ENCODE results near the gene PARP14. TPM values are rescaled to one million over a fixed set of nuclear protein-coding genes. Genes with fewer than 3 reads are reported as not detected.

The PARP14 gene
- total and polyA plus RNA-seq, 10 of the 15 experiments (the other 5 are each of a cell fraction or from before 2014, with no cell fraction given) = 21.6 to 189 (median 92.7) TPM

DNA sequence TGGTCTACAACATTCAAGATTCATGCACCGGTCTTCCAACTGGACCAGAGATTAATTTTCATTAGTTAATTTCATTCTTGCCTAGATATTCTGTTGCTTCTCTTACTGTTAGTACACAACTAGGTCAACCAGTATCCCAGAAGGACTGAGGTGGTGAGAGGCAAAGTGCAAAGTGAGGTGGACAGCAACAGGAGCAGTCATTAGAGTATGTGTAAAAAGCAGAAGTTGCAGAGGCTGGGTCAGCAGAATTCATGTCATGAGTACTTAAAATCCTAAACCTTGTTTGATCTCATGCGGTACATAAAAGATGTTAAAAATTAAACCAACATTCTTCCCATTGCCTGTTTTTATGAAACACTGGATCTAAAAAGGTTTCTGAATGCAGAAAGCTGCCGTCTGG, 46.7 kb downstream of the PARP14 start:
- CTCF ChIA-PET = no interaction called here
- intact Hi-C loops (cut with micrococcal nuclease; ENCODE audit: unreplicated experiment) (no loop called here), in situ Hi-C loops (cut with MboI) (no loop called here)
- SMC1A ChIA-PET (ENCODE audit: uncharacterized antibody, unreplicated experiment) = no interaction called here
- POLR2A ChIA-PET = no interaction called here
- 99% methylated on average over 3 of the region's 3 CpGs for WGBS (ENCODE audit: insufficient coverage, insufficient replicate concordance, low lambda C conversion rate, missing lambda C conversion rate)
- ATAC-seq (peak; percentile 32; the same call in 1 of the 3 replicates), FAIRE-seq (no peak), DNase-seq (ENCODE audit: low read depth, low spot score) (no peak)
- no peaks in the 10 kb centered on the region for H3K4me1 ChIP-seq (ENCODE audit: control insufficient read depth, insufficient read depth, low read length)
- H3K36me3 ChIP-seq (ENCODE audit: control insufficient read depth in 2 of 2, insufficient read depth in 2 of 2, low read length in 1 of 2) = peaks cover 0 to 14% of the 10 kb centered on the region in 2 experiments; a peak in 3 of 4 replicates
- H3K9me3 ChIP-seq (replicated peaks; ENCODE audit: control insufficient read depth, insufficient read depth, low read length) = no peaks in the 10 kb centered on the region; the same call in 2 of the 3 replicates
- no peak overlapping the region for H3K9ac ChIP-seq (ENCODE audit: control insufficient read depth, insufficient read depth, low read length)
- H3K4me3 ChIP-seq = no peak overlapping the region
- H3K27me3 ChIP-seq (replicated peaks in 1 of 2; ENCODE audit: control insufficient read depth in 2 of 2, insufficient read depth in 2 of 2, low read length in 1 of 2) = no peaks in the 10 kb centered on the region
- H3K27ac ChIP-seq (ENCODE audit: control insufficient read depth, insufficient read depth) = no peak overlapping the region
- RAD21 ChIA-PET (ENCODE audit: unreplicated experiment) = no interaction called here
- H2AFZ ChIP-seq (ENCODE audit: control insufficient read depth, low read depth, low read length) = no peak overlapping the region
- no peak overlapping the region for H3K4me2 ChIP-seq (ENCODE audit: control insufficient read depth, insufficient read depth)
- TF ChIP-seq SIN3A (IDR thresholded peaks at IDR 0.05; ENCODE audit: low read depth, low read length) = no peak
- no peak for TF ChIP-seq RCOR1 (conservative IDR thresholded peaks at IDR 0.05; ENCODE audit: low read depth, low read length)
- no peak for TF ChIP-seq NFYB (IDR thresholded peaks at IDR 0.05; ENCODE audit: insufficient read depth, low read depth, low read length)
- TF ChIP-seq ZBED1 (IDR thresholded peaks at IDR 0.05; ENCODE audit: borderline replicate concordance) = no peak
- TF ChIP-seq RB1 (IDR thresholded peaks at IDR 0.05; ENCODE audit: borderline replicate concordance) = no peak
- no peak for TF ChIP-seq NR2F1 (conservative IDR thresholded peaks at IDR 0.05)
- TF ChIP-seq SREBF1 (IDR thresholded peaks at IDR 0.05; ENCODE audit: low read length) = no peak
- H3K79me2 ChIP-seq (ENCODE audit: control insufficient read depth, insufficient read depth, low read length) = no peaks in the 10 kb centered on the region
- H4K20me1 ChIP-seq (ENCODE audit: control insufficient read depth, insufficient read depth) = no peaks in the 10 kb centered on the region
- no TSS peak for BruUV-seq (replicated peaks)

DNA sequence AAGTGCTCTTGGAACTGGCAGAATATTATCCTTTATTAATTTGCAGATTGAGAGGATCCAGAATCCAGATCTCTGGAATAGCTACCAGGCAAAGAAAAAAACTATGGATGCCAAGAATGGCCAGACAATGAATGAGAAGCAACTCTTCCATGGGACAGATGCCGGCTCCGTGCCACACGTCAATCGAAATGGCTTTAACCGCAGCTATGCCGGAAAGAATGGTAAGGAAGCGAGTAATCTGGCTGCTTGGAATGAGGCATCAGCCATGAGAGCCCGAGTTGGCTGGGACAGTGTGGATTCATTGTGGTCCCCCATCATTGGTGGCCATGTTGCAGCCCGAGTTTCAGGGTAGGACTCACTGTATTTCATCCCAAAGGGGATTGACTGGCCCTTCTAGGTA, 47.1 kb downstream of the PARP14 start:
- intact Hi-C loops (cut with micrococcal nuclease; ENCODE audit: unreplicated experiment) = no loop called here
- no peak for ATAC-seq
- CTCF ChIA-PET = no interaction called here
- TF ChIP-seq HDAC2 (IDR thresholded peaks at IDR 0.05) = no peak
- TF ChIP-seq RAD21 (IDR thresholded peaks at IDR 0.05; ENCODE audit: insufficient read depth, low read depth, low read length) = no peak
- no peak for TF ChIP-seq YY1 (IDR thresholded peaks at IDR 0.05; ENCODE audit: low read depth, low read length)
- no peak for TF ChIP-seq USF1 (IDR thresholded peaks at IDR 0.05; ENCODE audit: borderline replicate concordance, extremely low read length, insufficient read depth, low read depth, low read length)
- TF ChIP-seq, protein P1, sequence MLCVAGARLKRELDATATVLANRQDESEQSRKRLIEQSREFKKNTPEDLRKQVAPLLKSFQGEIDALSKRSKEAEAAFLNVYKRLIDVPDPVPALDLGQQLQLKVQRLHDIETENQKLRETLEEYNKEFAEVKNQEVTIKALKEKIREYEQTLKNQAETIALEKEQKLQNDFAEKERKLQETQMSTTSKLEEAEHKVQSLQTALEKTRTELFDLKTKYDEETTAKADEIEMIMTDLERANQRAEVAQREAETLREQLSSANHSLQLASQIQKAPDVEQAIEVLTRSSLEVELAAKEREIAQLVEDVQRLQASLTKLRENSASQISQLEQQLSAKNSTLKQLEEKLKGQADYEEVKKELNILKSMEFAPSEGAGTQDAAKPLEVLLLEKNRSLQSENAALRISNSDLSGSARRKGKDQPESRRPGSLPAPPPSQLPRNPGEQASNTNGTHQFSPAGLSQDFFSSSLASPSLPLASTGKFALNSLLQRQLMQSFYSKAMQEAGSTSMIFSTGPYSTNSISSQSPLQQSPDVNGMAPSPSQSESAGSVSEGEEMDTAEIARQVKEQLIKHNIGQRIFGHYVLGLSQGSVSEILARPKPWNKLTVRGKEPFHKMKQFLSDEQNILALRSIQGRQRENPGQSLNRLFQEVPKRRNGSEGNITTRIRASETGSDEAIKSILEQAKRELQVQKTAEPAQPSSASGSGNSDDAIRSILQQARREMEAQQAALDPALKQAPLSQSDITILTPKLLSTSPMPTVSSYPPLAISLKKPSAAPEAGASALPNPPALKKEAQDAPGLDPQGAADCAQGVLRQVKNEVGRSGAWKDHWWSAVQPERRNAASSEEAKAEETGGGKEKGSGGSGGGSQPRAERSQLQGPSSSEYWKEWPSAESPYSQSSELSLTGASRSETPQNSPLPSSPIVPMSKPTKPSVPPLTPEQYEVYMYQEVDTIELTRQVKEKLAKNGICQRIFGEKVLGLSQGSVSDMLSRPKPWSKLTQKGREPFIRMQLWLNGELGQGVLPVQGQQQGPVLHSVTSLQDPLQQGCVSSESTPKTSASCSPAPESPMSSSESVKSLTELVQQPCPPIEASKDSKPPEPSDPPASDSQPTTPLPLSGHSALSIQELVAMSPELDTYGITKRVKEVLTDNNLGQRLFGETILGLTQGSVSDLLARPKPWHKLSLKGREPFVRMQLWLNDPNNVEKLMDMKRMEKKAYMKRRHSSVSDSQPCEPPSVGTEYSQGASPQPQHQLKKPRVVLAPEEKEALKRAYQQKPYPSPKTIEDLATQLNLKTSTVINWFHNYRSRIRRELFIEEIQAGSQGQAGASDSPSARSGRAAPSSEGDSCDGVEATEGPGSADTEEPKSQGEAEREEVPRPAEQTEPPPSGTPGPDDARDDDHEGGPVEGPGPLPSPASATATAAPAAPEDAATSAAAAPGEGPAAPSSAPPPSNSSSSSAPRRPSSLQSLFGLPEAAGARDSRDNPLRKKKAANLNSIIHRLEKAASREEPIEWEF (IDR thresholded peaks at IDR 0.05; ENCODE audit: insufficient replicate concordance, low read depth, low read length) = no peak
- TF ChIP-seq FOXM1 (IDR thresholded peaks at IDR 0.05; ENCODE audit: low read depth, low read length) = no peak

More for the DNA sequence above, 47.1 kb downstream of the PARP14 start:
- Histone ChIP-seq H3K27me3 (replicated peaks in 1 of 2; ENCODE audit: control insufficient read depth in 2 of 2, insufficient read depth in 2 of 2, low read length in 1 of 2) (no peaks in the 10 kb centered on the region), H3K36me3 (ENCODE audit: control insufficient read depth in 2 of 2, insufficient read depth in 2 of 2, low read length in 1 of 2) (peaks cover 0 to 14% of the 10 kb centered on the region in 2 experiments; a peak in 3 of 4 replicates), H4K20me1 (ENCODE audit: control insufficient read depth, insufficient read depth) (no peaks in the 10 kb centered on the region), H2AFZ (ENCODE audit: control insufficient read depth, low read depth, low read length) (no peak overlapping the region), H3K27ac (ENCODE audit: control insufficient read depth, insufficient read depth) (no peak overlapping the region), H3K9ac (ENCODE audit: control insufficient read depth, insufficient read depth, low read length) (no peak overlapping the region), H3K4me3 (no peak overlapping the region), H3K79me2 (ENCODE audit: control insufficient read depth, insufficient read depth, low read length) (no peaks in the 10 kb centered on the region), H3K9me3 (replicated peaks; ENCODE audit: control insufficient read depth, insufficient read depth, low read length) (no peaks in the 10 kb centered on the region; the same call in 2 of the 3 replicates), H3K4me1 (ENCODE audit: control insufficient read depth, insufficient read depth, low read length) (no peaks in the 10 kb centered on the region), H3K4me2 (ENCODE audit: control insufficient read depth, insufficient read depth) (no peak overlapping the region)
- POLR2A ChIA-PET = no interaction called here
- 97% methylated on average over 9 of the region's 9 CpGs for WGBS (ENCODE audit: insufficient coverage, insufficient replicate concordance, low lambda C conversion rate, missing lambda C conversion rate)
- DNase-seq (ENCODE audit: low read depth, low spot score) (no peak), FAIRE-seq (no peak)
- no TSS peak for BruUV-seq (replicated peaks)
- RAD21 ChIA-PET (ENCODE audit: unreplicated experiment) = no interaction called here
- SMC1A ChIA-PET (ENCODE audit: uncharacterized antibody, unreplicated experiment) = no interaction called here
- in situ Hi-C loops (cut with MboI) = no loop called here

All from GM12878 (cell line).